Fibroblast of villous mesenchyme (primary cell): ENCODE measurements around the gene CTTNBP2. TPM values are rescaled to one million over a fixed set of nuclear protein-coding genes. Genes with fewer than 3 reads are reported as not detected.

ENCODE experiments used
- DNase-seq: peaks from one replicate; pipeline ENCODE4 v3.0.0-alpha.2; 2010; ENCODE audit warnings: low read depth
- H3K4me3 ChIP-seq: 2 replicates; pipeline ENCODE4 v1.5.1; 2011; ENCODE audit warnings: low read depth, mild to moderate bottlenecking, low read length
- CTCF ChIP-seq: IDR thresholded peaks from 2 replicates; pipeline ENCODE4 v1.5.1; 2012; ENCODE audit warnings: low read depth, mild to moderate bottlenecking, low read length; ENCODE audit not compliant: insufficient read depth
- total RNA-seq: library from RNA; depleted of rRNA; stranded (reverse); fragments of >200 nt; gene quantifications from 2 replicates; pipeline ENCODE4 v1.2.3, GENCODE V29; 2012

Gene CTTNBP2
- 1.3 and 3.2 TPM in 2 replicates for total RNA-seq

GRCh38 chr7:117873310-117874190, at the start of gene CTTNBP2:
CTTNBP2 (minus strand) TSS chr7:117873441; CDS start chr7:117873415, 26 bp downstream.
- H3K4me3 ChIP-seq = peak within 1 kb of the TSS; percentile 56
- no peak for TF ChIP-seq CTCF
- DNase-seq = peak; percentile 55

GRCh38 chr7:117916309-117916708, 43.1 kb upstream of the CTTNBP2 start:
- H3K4me3 ChIP-seq = no peak overlapping the region
- TF ChIP-seq CTCF = no peak
- no peak for DNase-seq

GRCh38 chr7:117912421-117912820, 39.2 kb upstream of the CTTNBP2 start:
- DNase-seq = no peak
- no peak overlapping the region for H3K4me3 ChIP-seq
- no peak for TF ChIP-seq CTCF

GRCh38 chr7:117908031-117908795, 35.0 kb upstream of the CTTNBP2 start:
- no peak overlapping the region for H3K4me3 ChIP-seq
- DNase-seq = peak; percentile 23
- no peak for TF ChIP-seq CTCF

GRCh38 chr7:117907049-117907640, 33.9 kb upstream of the CTTNBP2 start:
- no peak overlapping the region for H3K4me3 ChIP-seq
- no peak for DNase-seq
- no peak for TF ChIP-seq CTCF

GRCh38 chr7:117902314-117902889, 29.2 kb upstream of the CTTNBP2 start:
- no peak for DNase-seq
- TF ChIP-seq CTCF = no peak
- H3K4me3 ChIP-seq = no peak overlapping the region
